ENCODE results near the gene CARTPT. TPM values are rescaled to one million over a fixed set of nuclear protein-coding genes. Genes with fewer than 3 reads are reported as not detected.

CARTPT gene
- total RNA-seq, 4 donors from 2014 or later: not detected

DNA sequence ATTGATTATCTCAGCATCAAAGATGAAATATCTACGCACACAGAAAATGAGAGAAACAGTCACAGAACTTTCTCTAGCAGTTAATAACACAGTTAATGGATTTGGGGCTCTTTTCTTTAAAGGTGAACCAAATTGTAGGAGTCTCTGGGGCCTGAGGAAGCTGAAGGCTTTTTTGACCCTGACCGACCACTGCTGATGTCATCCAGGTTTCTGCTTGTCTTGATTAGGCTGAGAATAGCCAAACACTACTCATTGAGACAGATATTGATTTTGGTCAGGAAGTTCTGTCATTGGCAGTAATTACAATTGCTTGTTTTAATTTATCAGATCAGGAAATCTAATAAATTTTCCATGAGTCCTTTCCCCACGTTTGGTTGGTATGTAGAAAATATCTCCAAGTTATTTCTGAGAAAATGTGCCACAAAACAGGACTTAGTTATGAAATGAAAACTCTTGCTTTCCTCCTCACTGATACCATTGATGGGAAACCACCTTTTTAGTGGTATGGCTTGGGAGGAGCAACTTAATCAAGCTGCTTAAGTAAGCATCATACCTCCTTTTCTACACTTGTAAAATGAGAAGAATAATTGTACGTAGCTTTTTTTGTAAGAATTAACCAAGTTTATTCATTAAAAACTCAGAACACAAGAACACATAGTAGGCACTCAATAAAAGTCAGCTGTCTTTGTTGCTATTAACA, 19.7 kb downstream of the CARTPT start:
- WGBS, 2 donors: 76 to 77% methylated on average over 4 of the region's 4 CpGs
- intact Hi-C loops (cut with DNase I; ENCODE audit: low total_unique reads): no loop called here
- no peak overlapping the region for H3K4me3 ChIP-seq (ENCODE audit: low read depth, poor library complexity, severe bottlenecking)
- TF ChIP-seq, protein P1, sequence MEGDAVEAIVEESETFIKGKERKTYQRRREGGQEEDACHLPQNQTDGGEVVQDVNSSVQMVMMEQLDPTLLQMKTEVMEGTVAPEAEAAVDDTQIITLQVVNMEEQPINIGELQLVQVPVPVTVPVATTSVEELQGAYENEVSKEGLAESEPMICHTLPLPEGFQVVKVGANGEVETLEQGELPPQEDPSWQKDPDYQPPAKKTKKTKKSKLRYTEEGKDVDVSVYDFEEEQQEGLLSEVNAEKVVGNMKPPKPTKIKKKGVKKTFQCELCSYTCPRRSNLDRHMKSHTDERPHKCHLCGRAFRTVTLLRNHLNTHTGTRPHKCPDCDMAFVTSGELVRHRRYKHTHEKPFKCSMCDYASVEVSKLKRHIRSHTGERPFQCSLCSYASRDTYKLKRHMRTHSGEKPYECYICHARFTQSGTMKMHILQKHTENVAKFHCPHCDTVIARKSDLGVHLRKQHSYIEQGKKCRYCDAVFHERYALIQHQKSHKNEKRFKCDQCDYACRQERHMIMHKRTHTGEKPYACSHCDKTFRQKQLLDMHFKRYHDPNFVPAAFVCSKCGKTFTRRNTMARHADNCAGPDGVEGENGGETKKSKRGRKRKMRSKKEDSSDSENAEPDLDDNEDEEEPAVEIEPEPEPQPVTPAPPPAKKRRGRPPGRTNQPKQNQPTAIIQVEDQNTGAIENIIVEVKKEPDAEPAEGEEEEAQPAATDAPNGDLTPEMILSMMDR (IDR thresholded peaks at IDR 0.05): no peak
- no peak for TF ChIP-seq POLR2A (IDR thresholded peaks at IDR 0.05)
- no peak for DNase-seq (ENCODE audit: low spot score in 2 of 2)

DNA sequence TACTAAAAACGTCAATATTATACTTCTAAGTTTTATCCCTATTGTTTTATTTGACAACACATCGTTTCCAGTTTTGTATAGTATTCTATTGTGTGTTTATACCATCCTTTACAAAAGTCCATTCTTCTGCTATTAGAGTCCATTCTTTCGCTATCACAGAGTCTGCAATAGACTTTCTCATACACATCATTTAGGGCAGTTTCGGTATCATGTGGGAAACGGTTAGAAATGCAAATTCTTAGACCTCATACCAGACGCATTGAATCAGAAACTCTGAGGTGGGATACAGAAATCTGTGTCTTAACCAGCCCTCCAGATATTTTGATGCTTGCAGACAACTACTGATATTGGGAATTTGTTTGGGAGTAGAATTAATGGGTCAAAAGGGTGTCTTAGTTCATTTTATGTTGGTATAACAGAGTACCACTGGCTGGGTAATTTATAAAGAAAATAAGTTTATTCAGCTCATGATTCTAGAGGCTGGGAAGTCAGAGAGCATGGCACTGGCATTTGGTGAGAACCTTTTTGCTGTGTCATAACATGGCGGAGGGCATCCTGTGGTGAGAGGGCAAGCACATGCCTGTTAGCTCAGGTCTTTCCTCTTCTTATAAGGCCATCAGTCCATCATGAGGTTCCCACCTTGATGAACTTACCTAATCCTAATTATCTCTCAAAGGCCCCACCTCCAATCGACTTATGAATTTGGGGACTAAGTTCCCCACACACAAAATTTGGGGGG, 21.1 kb downstream of the CARTPT start:
- WGBS, 2 donors: 88 to 90% methylated on average over 8 of the region's 8 CpGs

DNA sequence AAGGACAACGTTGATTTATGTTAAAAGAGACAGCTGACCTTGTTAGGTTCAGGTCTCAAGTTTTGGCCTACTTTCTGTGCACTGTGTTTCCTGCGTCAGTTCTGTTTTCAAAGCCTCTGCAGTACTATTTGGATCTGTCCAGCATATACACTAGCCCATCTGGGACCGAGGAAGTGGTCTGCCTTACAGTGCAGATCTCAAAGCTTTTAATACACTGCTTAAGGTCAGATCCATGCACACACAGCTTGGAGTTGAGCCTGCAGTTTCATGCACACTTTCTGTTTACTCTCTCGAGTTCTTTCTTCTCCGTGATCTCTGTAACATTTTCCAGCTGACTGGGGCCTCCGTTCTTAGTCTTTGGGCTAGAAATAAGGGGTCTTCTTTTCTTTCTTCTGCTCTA, 24.1 kb downstream of the CARTPT start:
- TF ChIP-seq POLR2A (IDR thresholded peaks at IDR 0.05): no peak
- TF ChIP-seq, protein P1 (IDR thresholded peaks at IDR 0.05): no peak
- H3K4me3 ChIP-seq (ENCODE audit: low read depth, poor library complexity, severe bottlenecking): no peak overlapping the region
- no peak for DNase-seq (ENCODE audit: low spot score in 2 of 2)
- WGBS, 2 donors: 73 to 74% methylated on average over 6 of the region's 6 CpGs
- intact Hi-C loops (cut with DNase I; ENCODE audit: low total_unique reads): no loop called here

More for the DNA sequence above, 21.1 kb downstream of the CARTPT start:
- no peak overlapping the region for H3K4me3 ChIP-seq (ENCODE audit: low read depth, poor library complexity, severe bottlenecking)
- DNase-seq (ENCODE audit: low spot score in 2 of 2): no peak
- no peak for TF ChIP-seq POLR2A (IDR thresholded peaks at IDR 0.05)
- TF ChIP-seq, protein P1 (IDR thresholded peaks at IDR 0.05): no peak
- intact Hi-C loops (cut with DNase I; ENCODE audit: low total_unique reads): no loop called here

DNA sequence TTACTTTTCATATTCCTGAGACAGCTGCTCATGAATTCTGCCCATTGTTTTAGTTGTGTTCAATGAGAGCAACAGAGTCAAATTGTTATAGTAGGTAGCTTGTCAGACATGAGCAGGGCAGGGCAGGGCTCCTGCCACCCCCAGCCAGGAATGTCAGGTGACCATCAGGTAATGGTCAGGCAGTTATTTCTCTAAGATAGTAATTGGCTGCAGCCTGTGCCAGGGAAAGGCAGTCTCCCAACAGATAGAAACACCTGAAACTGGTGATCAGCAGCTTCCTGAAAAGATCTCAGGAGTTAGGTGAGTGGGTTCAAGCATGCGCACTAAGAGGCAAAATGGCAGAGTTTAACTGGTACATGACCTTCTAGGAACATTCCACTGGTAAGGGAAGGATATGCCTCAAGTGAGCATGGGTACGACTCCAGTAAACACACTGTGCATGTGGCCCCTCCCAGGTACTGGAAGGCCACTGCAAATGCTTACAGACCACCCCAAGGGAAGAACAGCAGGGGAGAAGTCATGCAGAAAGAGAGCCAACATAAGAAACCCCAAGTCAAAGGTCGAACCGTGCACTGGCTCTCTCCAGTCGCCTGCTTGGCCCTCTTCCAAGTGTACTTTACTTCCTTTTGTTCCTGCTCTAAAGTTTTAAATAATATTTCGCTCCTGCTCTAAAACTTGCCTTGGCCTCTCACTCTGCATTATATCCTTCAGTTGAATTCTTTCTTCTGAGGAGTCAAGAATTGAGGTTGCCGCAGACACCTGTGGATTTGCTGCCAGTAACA, 25.1 kb downstream of the CARTPT start:
- intact Hi-C loops (cut with DNase I; ENCODE audit: low total_unique reads): no loop called here
- DNase-seq (ENCODE audit: low spot score in 2 of 2): no peak
- 69 to 75% methylated on average over 7 of the region's 7 CpGs for WGBS, 2 donors
- TF ChIP-seq, protein P1 (IDR thresholded peaks at IDR 0.05): no peak
- no peak for TF ChIP-seq POLR2A (IDR thresholded peaks at IDR 0.05)
- H3K4me3 ChIP-seq (ENCODE audit: low read depth, poor library complexity, severe bottlenecking): no peak overlapping the region

DNA sequence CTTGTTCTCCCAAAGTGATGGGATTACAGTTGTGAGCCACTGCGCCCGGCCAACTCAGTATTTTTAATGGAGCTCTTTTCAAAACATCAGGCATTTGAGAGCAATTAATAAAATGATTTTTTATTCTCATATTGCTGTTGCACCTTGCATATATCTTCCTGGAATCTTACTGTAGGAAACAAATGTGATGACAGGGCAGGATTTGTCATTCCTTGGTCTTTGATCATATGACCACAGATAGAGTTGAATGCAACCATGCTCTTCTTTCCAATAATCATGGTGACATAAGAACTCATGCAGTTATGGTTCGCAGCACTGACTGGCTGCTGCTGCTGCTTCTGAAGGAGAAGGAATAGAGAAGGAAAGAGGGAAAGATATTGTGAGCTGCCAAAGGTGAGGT, 28.1 kb downstream of the CARTPT start:
- WGBS, 2 donors: 95 to 100% methylated on average over 3 of the region's 3 CpGs
- H3K4me3 ChIP-seq (ENCODE audit: low read depth, poor library complexity, severe bottlenecking): no peak overlapping the region
- intact Hi-C loops (cut with DNase I; ENCODE audit: low total_unique reads): no loop called here
- TF ChIP-seq, protein P1 (IDR thresholded peaks at IDR 0.05): no peak
- TF ChIP-seq POLR2A (IDR thresholded peaks at IDR 0.05): no peak
- no peak for DNase-seq (ENCODE audit: low spot score in 2 of 2)

All from lower leg skin (tissue), 4 donors.